Measurements from ENCODE around the gene LINGO4.

Gene LINGO4, protein sequence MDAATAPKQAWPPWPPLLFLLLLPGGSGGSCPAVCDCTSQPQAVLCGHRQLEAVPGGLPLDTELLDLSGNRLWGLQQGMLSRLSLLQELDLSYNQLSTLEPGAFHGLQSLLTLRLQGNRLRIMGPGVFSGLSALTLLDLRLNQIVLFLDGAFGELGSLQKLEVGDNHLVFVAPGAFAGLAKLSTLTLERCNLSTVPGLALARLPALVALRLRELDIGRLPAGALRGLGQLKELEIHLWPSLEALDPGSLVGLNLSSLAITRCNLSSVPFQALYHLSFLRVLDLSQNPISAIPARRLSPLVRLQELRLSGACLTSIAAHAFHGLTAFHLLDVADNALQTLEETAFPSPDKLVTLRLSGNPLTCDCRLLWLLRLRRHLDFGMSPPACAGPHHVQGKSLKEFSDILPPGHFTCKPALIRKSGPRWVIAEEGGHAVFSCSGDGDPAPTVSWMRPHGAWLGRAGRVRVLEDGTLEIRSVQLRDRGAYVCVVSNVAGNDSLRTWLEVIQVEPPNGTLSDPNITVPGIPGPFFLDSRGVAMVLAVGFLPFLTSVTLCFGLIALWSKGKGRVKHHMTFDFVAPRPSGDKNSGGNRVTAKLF

DNA sequence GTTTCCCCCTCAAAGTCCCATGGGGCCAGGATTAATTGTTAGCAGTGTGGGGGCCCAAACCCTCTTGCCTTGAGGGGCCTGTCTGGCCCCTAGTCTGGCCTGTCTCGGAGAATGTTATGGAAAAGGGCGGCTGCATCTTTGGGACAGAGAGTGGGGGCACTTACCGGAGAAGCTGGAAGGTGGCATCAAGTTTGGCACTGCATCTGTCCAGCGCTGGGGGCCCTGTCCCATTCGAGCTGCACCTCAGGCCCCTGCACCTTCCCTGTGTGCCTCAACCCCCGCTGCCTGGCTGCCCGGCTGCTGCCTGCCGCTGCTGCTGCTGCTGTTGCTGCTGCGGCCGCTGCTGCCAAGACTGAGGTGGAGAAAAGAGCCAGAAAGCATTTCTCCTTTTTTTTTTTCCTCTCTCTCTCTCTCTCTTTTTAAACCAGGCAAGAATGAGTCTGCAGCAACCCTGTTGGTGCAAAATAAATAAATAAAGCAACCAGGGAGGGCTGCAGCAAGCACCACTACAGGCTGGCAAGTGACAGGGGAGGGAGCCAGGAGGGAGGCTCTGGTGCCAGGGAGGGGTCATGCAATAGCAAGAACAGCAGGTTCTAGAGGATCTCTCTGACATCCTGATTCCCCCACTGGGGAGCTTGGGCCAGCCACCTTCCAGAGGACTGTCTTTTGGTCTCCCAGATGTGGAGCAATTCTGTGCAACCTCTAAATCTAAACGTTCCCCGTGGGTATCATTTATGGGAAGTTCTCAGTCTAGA is at the start of gene LINGO4:
LINGO4 (minus strand) TSS at position 354 of the 755 bp plus-strand sequence. CDS start 2,715 bp downstream, outside the sequence.
- DNase-seq (ENCODE audit: low read depth in 2 of 2) = no peak

DNA sequence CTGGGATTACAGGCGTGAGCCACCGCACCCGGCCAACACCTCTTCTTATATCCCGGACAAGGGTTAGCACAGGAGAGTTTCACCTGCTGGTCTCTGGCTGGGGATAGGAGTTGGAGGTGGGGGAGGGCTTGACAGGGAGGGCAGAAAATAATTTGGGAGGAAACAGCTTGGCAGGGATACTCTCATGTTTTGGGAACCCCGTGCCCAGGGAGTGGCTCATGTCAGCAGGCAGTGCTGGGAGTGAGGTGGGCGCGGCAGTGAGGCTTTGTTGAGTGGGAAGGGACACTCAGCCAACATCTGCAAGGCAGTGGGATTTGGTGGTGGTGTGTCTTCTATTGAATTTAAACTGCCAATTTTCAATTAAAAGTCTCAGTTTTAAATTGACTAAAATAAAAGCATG is 49.4 kb upstream of the LINGO4 start:
- DNase-seq (ENCODE audit: low read depth in 2 of 2) = no peak

DNA sequence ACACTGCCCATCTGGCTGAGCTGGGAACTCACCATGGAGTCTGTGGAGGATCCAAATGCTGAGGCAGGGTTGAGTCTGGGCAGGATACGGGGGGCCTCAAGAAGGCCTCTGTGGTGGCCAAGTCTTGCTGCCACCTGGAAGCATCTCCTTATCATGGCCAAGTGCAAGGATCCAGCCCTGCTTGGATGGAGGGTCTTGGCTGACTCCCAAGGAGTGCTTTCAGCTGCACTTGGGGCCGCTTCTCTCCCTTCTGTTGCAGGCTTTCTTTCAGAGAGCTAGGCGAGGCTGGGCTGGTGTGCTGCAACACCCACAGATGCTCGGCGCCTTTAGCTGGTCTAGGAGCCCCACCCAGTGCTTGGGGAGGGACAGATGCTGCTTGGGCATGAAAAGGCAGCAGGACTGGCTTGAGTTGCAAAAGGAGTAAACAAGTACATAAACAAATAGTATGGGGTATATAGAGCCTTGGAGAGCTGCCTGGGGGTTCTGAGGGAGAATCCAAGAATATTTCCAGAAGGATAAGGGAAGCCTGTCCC is 48.3 kb upstream of the LINGO4 start, which contains the start of gene THEM5:
THEM5 (minus strand) TSS at position 302 of the 533 bp plus-strand sequence; CDS start at position 155, 147 bp downstream.
- DNase-seq (ENCODE audit: low read depth in 2 of 2) = no peak

DNA sequence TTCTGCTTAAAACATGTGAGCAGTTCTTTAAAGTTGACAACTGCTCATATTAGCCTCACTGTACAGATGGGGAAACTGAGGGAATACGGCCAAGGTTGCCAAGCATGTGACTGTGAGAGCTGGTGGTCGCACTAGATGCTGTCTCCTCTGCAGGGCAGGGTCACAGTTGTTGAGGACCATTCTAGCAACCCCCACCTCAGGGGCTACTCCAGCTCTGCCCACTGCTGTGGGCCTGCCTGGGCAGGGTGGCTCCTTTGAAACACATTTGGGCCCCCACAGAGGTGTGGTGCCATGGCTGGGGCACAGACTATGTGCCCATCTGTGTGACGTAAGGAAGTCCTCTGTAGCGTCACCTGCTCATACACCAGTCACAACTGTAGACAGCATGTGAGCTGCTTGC is 47.5 kb upstream of the LINGO4 start:
- DNase-seq (ENCODE audit: low read depth in 2 of 2) = no peak

GRCh38 chr1:151851886-151852285 is 46.7 kb upstream of the LINGO4 start:
- DNase-seq (ENCODE audit: low read depth in 2 of 2) = no peak

- no peak for DNase-seq (ENCODE audit: low read depth in 2 of 2)
Measured at GRCh38 chr1:151849871-151850270, 44.7 kb upstream of the LINGO4 start.

GRCh38 chr1:151849126-151849525 is 43.9 kb upstream of the LINGO4 start:
- no peak for DNase-seq (ENCODE audit: low read depth in 2 of 2)

DNA sequence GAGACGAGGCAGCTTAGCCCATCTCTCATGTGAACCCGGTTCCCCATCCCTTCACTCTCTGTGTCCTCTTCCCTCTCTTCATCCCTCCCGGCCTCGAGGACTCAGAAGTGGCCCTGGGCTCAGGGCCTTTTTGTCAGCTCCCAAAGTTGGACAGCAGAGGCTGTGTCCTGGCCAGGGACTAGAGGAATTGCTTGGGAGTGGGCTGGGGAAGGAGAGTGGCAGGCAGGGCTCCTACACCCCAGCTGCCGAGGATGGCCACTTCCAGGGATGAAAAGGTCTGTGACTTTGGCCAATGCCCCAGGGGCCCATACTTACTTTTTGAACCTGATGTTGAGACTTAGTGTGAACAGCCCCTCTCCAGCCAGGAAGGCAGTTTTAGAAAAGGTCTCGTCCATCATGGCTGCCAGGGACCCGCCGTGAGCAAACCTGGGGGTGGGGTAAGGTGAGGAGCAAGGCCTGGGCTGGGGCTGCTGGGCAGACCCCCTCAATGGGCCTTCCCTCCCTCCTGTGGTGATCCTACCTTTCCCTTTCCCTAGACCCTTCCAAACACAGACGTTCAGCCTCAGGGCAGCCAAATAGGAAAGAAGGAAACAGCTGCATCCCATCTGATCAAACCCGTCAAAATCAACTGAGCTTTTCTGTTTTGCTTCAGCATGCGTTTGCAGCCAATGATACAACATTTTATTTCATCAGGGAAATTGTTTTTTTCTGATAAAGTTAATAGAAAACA is 42.8 kb upstream of the LINGO4 start:
- no peak for DNase-seq (ENCODE audit: low read depth in 2 of 2)

DNA sequence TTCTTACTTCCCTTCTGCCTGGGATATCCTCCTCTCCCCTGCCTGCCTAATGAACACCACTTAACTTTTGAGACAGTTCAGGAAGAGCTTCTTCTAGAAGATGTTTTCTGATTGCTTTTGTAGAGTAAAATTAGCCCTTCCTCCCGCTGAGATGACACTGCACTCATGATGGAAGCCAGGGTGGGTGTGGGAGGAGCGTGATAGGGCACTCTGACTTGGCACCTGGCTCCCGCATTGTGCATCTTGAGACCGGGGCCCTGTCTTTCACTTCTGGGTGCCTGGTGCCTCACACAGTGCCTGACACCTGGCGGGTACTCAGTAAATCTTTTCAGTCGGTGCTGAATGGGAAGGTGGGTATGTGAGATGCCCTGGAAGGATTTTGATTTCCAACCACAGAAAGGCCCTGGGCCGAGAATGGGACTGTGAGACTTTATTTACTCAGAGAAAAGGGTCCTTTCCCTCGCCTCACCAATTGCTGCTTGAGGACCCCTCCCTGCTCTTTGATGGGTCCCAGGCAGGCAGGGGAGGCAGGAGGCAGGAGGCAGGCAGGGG is 41.5 kb upstream of the LINGO4 start:
- DNase-seq (ENCODE audit: low read depth in 2 of 2) = no peak

- DNase-seq (ENCODE audit: low read depth in 2 of 2) = no peak
Measured at GRCh38 chr1:151846062-151846568, 40.9 kb upstream of the LINGO4 start.

DNA sequence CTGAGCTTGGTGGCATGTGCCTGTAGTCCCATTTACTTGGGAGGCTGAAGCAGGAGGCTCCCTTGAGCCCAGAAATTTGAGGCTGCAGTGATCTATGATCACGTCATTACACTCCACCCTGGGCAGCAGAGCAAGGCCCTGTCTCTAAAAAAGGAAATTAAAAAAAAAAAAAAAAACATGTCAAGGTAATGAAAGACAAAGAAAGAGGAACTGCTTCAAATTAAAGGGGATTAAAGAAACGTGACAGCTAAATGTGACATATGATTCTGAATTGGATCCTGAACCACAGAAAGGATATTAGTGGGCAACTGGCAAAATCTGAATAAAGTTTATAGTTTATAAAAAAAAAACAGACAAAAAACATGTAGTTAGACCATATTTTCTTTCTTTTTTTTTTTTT is 38.2 kb upstream of the LINGO4 start:
- no peak for DNase-seq (ENCODE audit: low read depth in 2 of 2)

- DNase-seq (ENCODE audit: low read depth in 2 of 2) = no peak
Measured at GRCh38 chr1:151841141-151841540, 35.9 kb upstream of the LINGO4 start.

DNA sequence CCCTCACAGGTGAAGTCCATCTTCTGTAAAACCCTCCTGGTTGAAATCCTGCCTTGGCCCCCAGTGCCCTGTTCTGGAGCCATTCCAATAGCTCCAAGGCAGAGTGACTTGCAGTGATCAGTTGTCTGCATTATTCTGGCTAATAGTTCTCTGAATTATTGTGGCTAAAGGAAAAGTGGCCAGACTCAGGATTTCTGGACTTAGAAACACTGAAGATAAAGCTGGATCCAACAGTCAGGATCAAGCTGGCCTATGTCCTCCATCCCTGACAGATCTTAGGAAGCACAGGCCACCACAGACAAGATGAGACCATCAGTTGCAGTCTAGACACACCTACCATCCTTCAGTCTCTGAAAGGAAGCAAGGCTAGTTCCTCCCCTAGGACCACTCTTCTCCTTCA is 35.2 kb upstream of the LINGO4 start:
- no peak for DNase-seq (ENCODE audit: low read depth in 2 of 2)

GRCh38 chr1:151839457-151840403 is 34.5 kb upstream of the LINGO4 start, which contains the start of gene C2CD4D:
Gene C2CD4D, minus strand, starts transcription at chr1:151839820. Its CDS starts 831 bp downstream, at chr1:151838989.
- peak; percentile 58 to 63 for DNase-seq (ENCODE audit: low read depth in 2 of 2)

DNA sequence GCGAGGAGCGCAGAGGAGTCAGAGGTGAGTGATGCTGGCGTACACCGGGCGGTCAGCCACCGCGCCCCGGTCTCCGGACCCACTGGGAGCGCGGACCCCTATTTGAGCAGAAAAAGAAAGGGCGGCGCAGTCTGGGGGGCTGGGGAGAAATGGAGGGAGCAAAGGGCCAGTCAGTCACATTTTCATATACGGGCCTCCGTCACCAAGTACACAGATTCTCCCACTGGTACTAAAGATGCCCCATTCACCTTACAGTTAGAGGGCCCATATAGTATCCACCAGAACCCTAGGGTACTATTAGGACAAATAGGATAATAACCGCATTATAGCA is 33.8 kb upstream of the LINGO4 start:
- no peak for DNase-seq (ENCODE audit: low read depth in 2 of 2)

GRCh38 chr1:151838222-151839081 is 33.2 kb upstream of the LINGO4 start:
- DNase-seq (ENCODE audit: low read depth in 2 of 2) = no peak

DNA sequence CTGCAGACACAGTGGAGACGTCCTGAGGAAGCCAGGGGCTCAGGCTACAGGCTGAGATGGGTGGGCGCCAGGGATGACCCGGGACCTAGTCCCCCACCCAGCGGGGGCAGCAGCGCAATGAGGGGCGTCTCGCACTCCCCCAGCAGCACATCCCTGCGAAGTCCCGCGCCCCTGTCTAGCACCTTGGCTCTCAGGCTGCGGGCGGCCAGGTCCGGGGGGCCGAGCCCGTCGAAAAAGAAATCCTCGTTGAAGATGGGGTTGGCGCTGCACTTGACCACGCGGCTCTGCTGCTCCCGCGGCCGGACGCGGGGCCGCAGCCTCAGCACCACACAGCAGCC is 32.6 kb upstream of the LINGO4 start:
- no peak for DNase-seq (ENCODE audit: low read depth in 2 of 2)

DNA sequence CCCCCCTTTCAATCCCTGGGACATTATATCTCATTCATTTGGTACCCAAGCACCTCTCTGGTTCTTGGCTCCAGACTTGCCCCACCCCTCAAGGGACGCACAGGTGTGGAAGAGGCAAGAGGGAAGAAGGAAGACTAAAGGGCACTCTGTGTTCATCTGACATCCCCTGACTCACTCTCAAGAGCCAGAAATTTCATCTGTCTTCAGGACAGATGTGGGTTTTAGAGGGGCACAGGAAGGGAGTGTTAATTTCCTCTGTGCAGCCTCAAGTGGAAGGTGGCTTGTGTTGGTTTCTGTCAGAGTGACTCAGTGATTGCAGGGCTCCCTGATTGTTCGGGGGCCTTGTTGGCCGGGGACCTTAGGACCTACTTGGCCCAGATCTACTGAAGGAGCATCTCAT is 32.0 kb upstream of the LINGO4 start:
- no peak for DNase-seq (ENCODE audit: low read depth in 2 of 2)

- no peak for DNase-seq (ENCODE audit: low read depth in 2 of 2)
Measured at GRCh38 chr1:151835596-151835995, 30.4 kb upstream of the LINGO4 start.
